Neural cell (in vitro differentiated cells): ENCODE measurements around the gene C1R. TPM values are rescaled to one million over a fixed set of nuclear protein-coding genes. Genes with fewer than 3 reads are reported as not detected.

Experiments
- H2AFZ ChIP-seq: fragments of 200-600, 300-800 bp; sonication (generic), shearing (Covaris generic); 2 replicates; pipeline ENCODE4 v1.6.0; 2014; ENCODE audit warnings: low read depth, mild to moderate bottlenecking, antibody characterized with exemption, low read length, moderate library complexity
- H3F3A ChIP-seq: fragments of 200-600 bp; shearing (Covaris generic); 2 replicates; pipeline ENCODE4 v1.6.1; 2016; ENCODE audit warnings: mild to moderate bottlenecking, moderate library complexity, mixed read lengths, antibody characterized with exemption, low read length; ENCODE audit not compliant: insufficient read depth, poor library complexity, severe bottlenecking
- H3K27ac ChIP-seq: fragments of 200-600, 300-800 bp; sonication (generic), shearing (Covaris generic); 2 replicates; pipeline ENCODE4 v1.5.1; 2014; ENCODE audit warnings: mild to moderate bottlenecking, low read length, moderate library complexity
- H3K27me3 ChIP-seq: fragments of 300-800, 200-600 bp; sonication (generic), shearing (Covaris generic); 2 replicates; pipeline ENCODE4 v1.6.0; 2014; ENCODE audit warnings: mild to moderate bottlenecking, low read depth, low read length, moderate library complexity; ENCODE audit not compliant: insufficient read depth
- H3K36me3 ChIP-seq: fragments of 300-800, 200-600 bp; sonication (generic), shearing (Covaris generic); 2 replicates; pipeline ENCODE4 v1.5.1; 2014; ENCODE audit warnings: mild to moderate bottlenecking, antibody characterized with exemption, low read length, moderate library complexity; ENCODE audit not compliant: insufficient read depth
- H3K4me2 ChIP-seq: fragments of 300-800, 200-600 bp; sonication (generic), shearing (Covaris generic); 2 replicates; pipeline ENCODE4 v1.6.0; 2014; ENCODE audit warnings: mild to moderate bottlenecking, low read length
- H3K4me3 ChIP-seq: fragments of 300-800, 200-600 bp; sonication (generic), shearing (Covaris generic); 2 replicates; pipeline ENCODE4 v1.5.1; 2014; ENCODE audit warnings: mild to moderate bottlenecking, low read length, moderate library complexity
- H3K79me2 ChIP-seq: fragments of 200-600 bp; shearing (Covaris generic); replicated peaks from 2 replicates; pipeline ENCODE4 v1.6.0; 2014; ENCODE audit warnings: mild to moderate bottlenecking, low read length, moderate library complexity; ENCODE audit not compliant: insufficient read depth
- H3K9ac ChIP-seq: fragments of 300-800, 200-600 bp; sonication (generic), shearing (Covaris generic); 2 replicates; pipeline ENCODE4 v1.6.1; 2016; ENCODE audit warnings: mild to moderate bottlenecking, low read length, mixed read lengths
- H3K9me2 ChIP-seq: fragments of 200-600 bp; shearing (Covaris generic); 2 replicates; pipeline ENCODE4 v1.6.1; 2016; ENCODE audit warnings: mild to moderate bottlenecking, low read length, mixed read lengths; ENCODE audit not compliant: insufficient read depth
- H3K9me3 ChIP-seq: fragments of 200-600, 300-800 bp; sonication (generic), shearing (Covaris generic); 2 replicates; pipeline ENCODE4 v1.6.1; 2016; ENCODE audit warnings: mild to moderate bottlenecking, mixed run types, low read length, moderate library complexity, mixed read lengths
- H4K20me1 ChIP-seq: fragments of 200-600 bp; shearing (Covaris generic); 2 replicates; pipeline ENCODE4 v1.6.1; 2016; ENCODE audit warnings: mild to moderate bottlenecking, mixed run types; ENCODE audit not compliant: insufficient read depth
- CTCF ChIP-seq: fragments of 450-650 bp; IDR thresholded peaks from 2 replicates; pipeline ENCODE4 v1.5.1; 2014; ENCODE audit warnings: antibody characterized with exemption, mild to moderate bottlenecking, moderate library complexity; ENCODE audit not compliant: poor library complexity, severe bottlenecking
- EP300 ChIP-seq: fragments of 450-650 bp; conservative IDR thresholded peaks from 2 replicates; pipeline ENCODE4 v1.6.1; 2014; ENCODE audit warnings: antibody characterized with exemption, mild to moderate bottlenecking, moderate library complexity; ENCODE audit not compliant: poor library complexity, severe bottlenecking
- EZH2 ChIP-seq: fragments of 200-600, 300-800 bp; shearing (Covaris generic), sonication (generic); IDR thresholded peaks from 2 replicates; pipeline ENCODE4 v1.6.1; 2014; ENCODE audit warnings: antibody characterized with exemption, low read length, borderline replicate concordance, mild to moderate bottlenecking; ENCODE audit not compliant: insufficient read depth, poor library complexity, severe bottlenecking
- MXI1 ChIP-seq: fragments of 450-650 bp; conservative IDR thresholded peaks from 2 replicates; pipeline ENCODE4 v1.6.1; 2014; ENCODE audit warnings: antibody characterized with exemption, mild to moderate bottlenecking; ENCODE audit not compliant: poor library complexity, severe bottlenecking
- POLR2AphosphoS5 ChIP-seq: IDR thresholded peaks from 2 replicates; pipeline ENCODE4 v1.6.1; 2012
- RAD21 ChIP-seq: fragments of 450-650 bp; conservative IDR thresholded peaks from 2 replicates; pipeline ENCODE4 v1.6.1; 2014; ENCODE audit warnings: antibody characterized with exemption, mild to moderate bottlenecking, moderate library complexity
- REST ChIP-seq: IDR thresholded peaks from 2 replicates; pipeline ENCODE4 v1.6.1; 2012; ENCODE audit warnings: borderline replicate concordance
- SMC3 ChIP-seq: fragments of 450-650 bp; conservative IDR thresholded peaks from 2 replicates; pipeline ENCODE4 v1.6.1; 2014; ENCODE audit warnings: antibody characterized with exemption, mild to moderate bottlenecking, moderate library complexity; ENCODE audit not compliant: poor library complexity
- TAF1 ChIP-seq: IDR thresholded peaks from 2 replicates; pipeline ENCODE4 v1.6.1; 2012; ENCODE audit warnings: low read depth
- polyA plus RNA-seq: library from polyadenylated mRNA; depleted of rRNA; stranded (reverse); fragments of >200 nt; gene quantifications from 2 replicates; pipeline ENCODE4 v1.2.3, GENCODE V29; 2014

The C1R gene
- polyA plus RNA-seq, 1 donor from 2014 or later, result 1.7 TPM

GRCh38 chr12:7076493-7076892 lies 15.8 kb downstream of the C1R start:
- Histone ChIP-seq H3K27me3 (no peaks in the 10 kb centered on the region), H3K27ac (no peak overlapping the region), H4K20me1 (no peaks in the 10 kb centered on the region), H3K9me3 (no peaks in the 10 kb centered on the region), H3K9ac (no peak overlapping the region), H3F3A (no peaks in the 10 kb centered on the region), H3K4me2 (no peak overlapping the region), H3K4me3 (no peak overlapping the region), H3K79me2 (no peaks in the 10 kb centered on the region), H3K9me2 (no peaks in the 10 kb centered on the region), H2AFZ (no peak overlapping the region), H3K36me3 (no peaks in the 10 kb centered on the region)
- no peak for TF ChIP-seq MXI1
- no peak for TF ChIP-seq CTCF
- TF ChIP-seq SMC3, result no peak
- no peak for TF ChIP-seq REST
- TF ChIP-seq TAF1, result no peak
- no peak for TF ChIP-seq EZH2
- no peak for TF ChIP-seq EP300
- no peak for TF ChIP-seq POLR2AphosphoS5
- TF ChIP-seq RAD21, result no peak

DNA sequence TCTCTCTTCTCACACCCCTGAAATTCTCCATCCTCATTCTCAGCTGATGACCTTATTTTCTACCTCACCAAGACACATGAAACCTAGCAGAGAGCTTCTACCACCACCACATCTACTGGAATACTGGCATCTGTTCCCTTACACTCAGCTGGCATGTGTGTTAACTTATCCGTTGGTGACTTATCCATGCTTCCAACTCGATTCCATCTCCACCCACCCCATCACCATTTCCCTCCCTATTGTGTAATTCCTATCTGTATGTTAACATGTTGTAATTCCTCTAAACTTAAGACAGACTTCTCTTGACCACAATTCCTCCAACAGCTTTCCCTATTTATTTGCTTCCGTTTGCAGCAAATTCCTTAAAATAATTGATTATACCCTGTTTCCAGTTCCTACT lies 16.3 kb downstream of the C1R start:
- no peaks in the 10 kb centered on the region for H3K9me3 ChIP-seq
- TF ChIP-seq EP300 (no peak), REST (no peak), SMC3 (no peak), TAF1 (no peak), MXI1 (no peak), RAD21 (no peak), EZH2 (no peak), CTCF (no peak), POLR2AphosphoS5 (no peak)
- no peak overlapping the region for H2AFZ ChIP-seq
- H3K9me2 ChIP-seq, result no peaks in the 10 kb centered on the region
- no peak overlapping the region for H3K9ac ChIP-seq
- H3K79me2 ChIP-seq, result no peaks in the 10 kb centered on the region
- no peaks in the 10 kb centered on the region for H3K27me3 ChIP-seq
- no peaks in the 10 kb centered on the region for H3F3A ChIP-seq
- H3K4me3 ChIP-seq, result no peak overlapping the region
- no peak overlapping the region for H3K27ac ChIP-seq
- H3K4me2 ChIP-seq, result no peak overlapping the region
- no peaks in the 10 kb centered on the region for H3K36me3 ChIP-seq
- H4K20me1 ChIP-seq, result no peaks in the 10 kb centered on the region
